Erythroblast (primary cell): ENCODE measurements around the gene ASPHD2.

Experiments
- GATA1 ChIP-seq: IDR thresholded peaks from 2 replicates; pipeline ENCODE4 v1.6.1; 2011; ENCODE audit warnings: low read depth, mild to moderate bottlenecking, control low read depth, low read length, moderate library complexity
- POLR2A ChIP-seq: IDR thresholded peaks from 2 replicates; pipeline ENCODE4 v1.6.1; 2011; ENCODE audit warnings: mild to moderate bottlenecking, low read length

DNA sequence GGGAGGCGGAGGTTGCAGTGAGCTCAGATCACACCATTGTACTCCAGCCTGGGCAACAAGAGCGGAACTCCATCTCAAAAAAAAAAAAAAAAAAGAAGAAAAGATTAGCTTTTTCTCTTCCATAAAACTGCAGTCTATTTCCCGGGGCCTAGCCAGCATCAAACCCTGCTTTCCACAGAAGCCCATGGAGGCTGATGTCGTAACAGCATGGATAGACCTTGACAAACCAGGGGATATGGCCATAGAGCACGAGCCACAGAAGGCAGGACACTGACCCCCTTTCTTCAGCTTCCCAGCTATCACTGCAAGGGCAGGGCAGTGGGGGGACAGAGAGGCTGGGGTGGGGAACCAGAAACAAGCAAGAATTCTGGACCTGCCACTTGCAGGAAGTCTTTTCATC lies 33.0 kb downstream of the ASPHD2 start:
- no peak for TF ChIP-seq POLR2A
- no peak for TF ChIP-seq GATA1
